ENCODE results near the gene SLC51A.

- TF ChIP-seq POLR2A (IDR thresholded peaks at IDR 0.05) (no peak), CTCF (IDR thresholded peaks at IDR 0.05) (no peak)
Observed at GRCh38 chr3:196272826-196273225, 56.5 kb downstream of the SLC51A start.
